Measurements from ENCODE around the gene PEDS1. TPM values are rescaled to one million over a fixed set of nuclear protein-coding genes. Genes with fewer than 3 reads are reported as not detected.

The PEDS1 gene
- total and polyA plus RNA-seq, 2 of the 13 experiments (the other 11 are each of a cell fraction or from before 2014, with no cell fraction given), result 30.5 to 93.9 TPM

- TF ChIP-seq ZBTB10 (CRISPR knock-in tag; IDR thresholded peaks at IDR 0.05; ENCODE audit: borderline replicate concordance) (no peak), ZNF275 (CRISPR knock-in tag; IDR thresholded peaks at IDR 0.05; ENCODE audit: borderline replicate concordance) (no peak), ZNF644 (CRISPR knock-in tag; IDR thresholded peaks at IDR 0.05; ENCODE audit: low read depth) (peak; percentile 9; the same call in 1 of the 2 replicates), PHF20 (CRISPR knock-in tag; IDR thresholded peaks at IDR 0.05) (0 out of 2 replicates have a peak, but pooled peaks have one; percentile 43), ELF1 (CRISPR knock-in tag; IDR thresholded peaks at IDR 0.05) (no peak), MYNN (CRISPR knock-in tag; IDR thresholded peaks at IDR 0.05; ENCODE audit: low read depth) (no peak), TEAD3 (CRISPR knock-in tag; optimal IDR thresholded peaks at IDR 0.05; ENCODE audit: borderline replicate concordance) (no peak), ZFP1 (CRISPR knock-in tag; IDR thresholded peaks at IDR 0.05) (no peak), PITX1 (CRISPR knock-in tag; IDR thresholded peaks at IDR 0.05) (peak; percentile 16; the same call in 1 of the 2 replicates), ZMYM4 (CRISPR knock-in tag; IDR thresholded peaks at IDR 0.05) (peak; percentile 63; the same call in 1 of the 2 replicates), RXRA (CRISPR knock-in tag; IDR thresholded peaks at IDR 0.05) (0 out of 2 replicates have a peak, but pooled peaks have one; percentile 41), HDAC1 (CRISPR knock-in tag; IDR thresholded peaks at IDR 0.05) (peak; percentile 82), HOXA9 (CRISPR knock-in tag; IDR thresholded peaks at IDR 0.05; ENCODE audit: borderline replicate concordance) (no peak), MXI1 (IDR thresholded peaks at IDR 0.05; ENCODE audit: borderline replicate concordance, low read depth, low read length) (no peak), FLYWCH1 (CRISPR knock-in tag; IDR thresholded peaks at IDR 0.05) (no peak), FOXC1 (CRISPR knock-in tag; IDR thresholded peaks at IDR 0.05; ENCODE audit: borderline replicate concordance) (0 out of 2 replicates have a peak, but pooled peaks have one; percentile 41), ZNF772 (CRISPR knock-in tag; IDR thresholded peaks at IDR 0.05) (no peak), BHLHE40 (IDR thresholded peaks at IDR 0.05; ENCODE audit: low read length) (no peak), CEBPB (IDR thresholded peaks at IDR 0.05; ENCODE audit: borderline replicate concordance, low read depth, low read length) (peak; percentile 93), ZNF724P (CRISPR knock-in tag; IDR thresholded peaks at IDR 0.05; ENCODE audit: borderline replicate concordance) (no peak), ZNF496 (CRISPR knock-in tag; IDR thresholded peaks at IDR 0.05; ENCODE audit: insufficient replicate concordance) (no peak), TEF (CRISPR knock-in tag; IDR thresholded peaks at IDR 0.05) (0 out of 2 replicates have a peak, but pooled peaks have one; percentile 64), JARID2 (CRISPR knock-in tag; IDR thresholded peaks at IDR 0.05; ENCODE audit: insufficient replicate concordance) (no peak)
- TF ChIP-seq, protein P1, sequence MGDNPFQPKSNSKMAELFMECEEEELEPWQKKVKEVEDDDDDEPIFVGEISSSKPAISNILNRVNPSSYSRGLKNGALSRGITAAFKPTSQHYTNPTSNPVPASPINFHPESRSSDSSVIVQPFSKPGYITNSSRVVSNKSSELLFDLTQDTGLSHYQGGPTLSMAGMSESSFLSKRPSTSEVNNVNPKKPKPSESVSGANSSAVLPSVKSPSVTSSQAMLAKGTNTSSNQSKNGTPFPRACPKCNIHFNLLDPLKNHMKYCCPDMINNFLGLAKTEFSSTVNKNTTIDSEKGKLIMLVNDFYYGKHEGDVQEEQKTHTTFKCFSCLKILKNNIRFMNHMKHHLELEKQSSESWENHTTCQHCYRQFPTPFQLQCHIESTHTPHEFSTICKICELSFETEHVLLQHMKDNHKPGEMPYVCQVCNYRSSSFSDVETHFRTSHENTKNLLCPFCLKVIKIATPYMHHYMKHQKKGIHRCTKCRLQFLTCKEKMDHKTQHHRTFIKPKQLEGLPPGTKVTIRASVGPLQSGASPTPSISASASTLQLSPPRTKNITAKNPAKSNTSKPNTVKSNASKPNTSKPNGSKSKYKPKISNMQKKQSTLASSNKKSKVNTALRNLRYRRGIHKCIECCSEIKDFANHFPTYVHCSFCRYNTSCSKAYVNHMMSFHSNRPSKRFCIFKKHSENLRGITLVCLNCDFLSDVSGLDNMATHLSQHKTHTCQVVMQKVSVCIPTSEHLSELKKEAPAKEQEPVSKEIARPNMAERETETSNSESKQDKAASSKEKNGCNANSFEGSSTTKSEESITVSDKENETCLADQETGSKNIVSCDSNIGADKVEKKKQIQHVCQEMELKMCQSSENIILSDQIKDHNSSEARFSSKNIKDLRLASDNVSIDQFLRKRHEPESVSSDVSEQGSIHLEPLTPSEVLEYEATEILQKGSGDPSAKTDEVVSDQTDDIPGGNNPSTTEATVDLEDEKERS (CRISPR knock-in tag; IDR thresholded peaks at IDR 0.05), result no peak
These were observed 34.0 kb upstream of the PEDS1 start (continued) for GRCh38 chr20:50187403-50188051.

All from HepG2 (cell line).